Measurements from ENCODE around the gene TBC1D16. TPM values are rescaled to one million over a fixed set of nuclear protein-coding genes. Genes with fewer than 3 reads are reported as not detected.

Gene TBC1D16
- total and polyA plus RNA-seq, 7 donors, result 1.7 to 11.4 (median 6.5) TPM

- Histone ChIP-seq H3K27me3 (ENCODE audit: insufficient read depth in 3 of 3, low read length in 2 of 3) (peaks cover 0 to 51% (median 2%) of the 10 kb centered on the region in 3 donors), H3K27ac (no peak overlapping the region), H3K9me3 (no peaks in the 10 kb centered on the region), H3K4me3 (no peak overlapping the region), H3K4me1 (peaks cover 6% of the 10 kb centered on the region), H3K36me3 (ENCODE audit: insufficient read depth in 1 of 2, low read depth in 1 of 2) (no peaks in the 10 kb centered on the region)
- no peak for ATAC-seq
- TF ChIP-seq CTCF (IDR thresholded peaks at IDR 0.05), result no peak
- intact Hi-C loops (cut with DNase I), result no loop called here
- WGBS, 3 donors, result 52 to 57% (median 52%) methylated on average over 10 of the region's 10 CpGs
- DNase-seq, result no peak
Observed at GRCh38 chr17:80028030-80028429, 7.6 kb downstream of the TBC1D16 start.

- no peak overlapping the region for H3K27ac ChIP-seq
- intact Hi-C loops (cut with DNase I), result no loop called here
Observed at GRCh38 chr17:80027043-80027435, 8.6 kb downstream of the TBC1D16 start.

GRCh38 chr17:80026359-80027042, 9.2 kb downstream of the TBC1D16 start:
- intact Hi-C loops (cut with DNase I), result no loop called here
- Histone ChIP-seq H3K27me3 (ENCODE audit: insufficient read depth in 3 of 3, low read length in 2 of 3) (peaks cover 0 to 36% (median 2%) of the 10 kb centered on the region in 3 donors), H3K27ac (no peak overlapping the region), H3K9me3 (no peaks in the 10 kb centered on the region), H3K4me3 (no peak overlapping the region), H3K4me1 (peaks cover 6% of the 10 kb centered on the region), H3K36me3 (ENCODE audit: insufficient read depth in 1 of 2, low read depth in 1 of 2) (no peaks in the 10 kb centered on the region)
- no peak for ATAC-seq
- DNase-seq, result peak in 1 of 2 donors; percentile 72
- 63 to 70% (median 70%) methylated on average over 10 of the region's 10 CpGs for WGBS, 3 donors
- no peak for TF ChIP-seq CTCF (IDR thresholded peaks at IDR 0.05)

More at GRCh38 chr17:80027043-80027435, 8.6 kb downstream of the TBC1D16 start:
- Histone ChIP-seq H3K4me3 (no peak overlapping the region), H3K27me3 (ENCODE audit: insufficient read depth in 3 of 3, low read length in 2 of 3) (peaks cover 0 to 41% (median 2%) of the 10 kb centered on the region in 3 donors), H3K36me3 (ENCODE audit: insufficient read depth in 1 of 2, low read depth in 1 of 2) (no peaks in the 10 kb centered on the region), H3K9me3 (no peaks in the 10 kb centered on the region), H3K4me1 (peaks cover 6% of the 10 kb centered on the region)
- no peak for TF ChIP-seq CTCF (IDR thresholded peaks at IDR 0.05)
- 92 to 97% (median 94%) methylated on average over 8 of the region's 8 CpGs for WGBS, 3 donors
- ATAC-seq, result no peak
- DNase-seq, result no peak

GRCh38 chr17:80025796-80026195, 9.9 kb downstream of the TBC1D16 start:
- H3K27me3 ChIP-seq (ENCODE audit: insufficient read depth in 3 of 3, low read length in 2 of 3), result peaks cover 0 to 31% (median 2%) of the 10 kb centered on the region in 3 donors
- ATAC-seq (no peak), DNase-seq (no peak)
- no peak for TF ChIP-seq CTCF (IDR thresholded peaks at IDR 0.05)
- no peaks in the 10 kb centered on the region for H3K36me3 ChIP-seq (ENCODE audit: insufficient read depth in 1 of 2, low read depth in 1 of 2)
- intact Hi-C loops (cut with DNase I), result no loop called here
- no peak overlapping the region for H3K4me3 ChIP-seq
- whole genome bisulfite sequencing, 3 donors, result 60 to 78% (median 62%) methylated on average over 10 of the region's 10 CpGs
- H3K9me3 ChIP-seq, result no peaks in the 10 kb centered on the region
- no peak overlapping the region for H3K27ac ChIP-seq
- peaks cover 6% of the 10 kb centered on the region for H3K4me1 ChIP-seq

DNA sequence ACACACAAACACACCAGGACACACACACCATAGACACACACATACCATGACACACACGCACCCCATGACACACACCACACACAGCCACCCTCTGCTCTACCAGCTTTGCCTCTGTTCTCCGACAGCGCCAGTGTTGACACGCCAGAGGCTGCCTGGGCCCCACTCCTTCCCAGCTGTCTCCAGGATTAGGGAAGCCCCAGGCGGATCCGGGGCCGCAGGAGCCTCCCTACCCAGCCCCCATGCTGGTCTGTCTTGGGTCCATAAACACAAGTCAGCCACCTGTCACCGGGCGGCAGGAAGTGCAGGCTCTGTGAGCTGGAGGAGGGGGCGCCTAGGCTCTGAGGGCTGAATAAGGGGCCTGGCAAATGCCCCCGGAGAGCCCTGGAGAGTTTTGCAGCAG, 10.5 kb downstream of the TBC1D16 start:
- H3K4me3 ChIP-seq, result no peak overlapping the region
- peak; percentile 11 to 63 (median 39) for ATAC-seq
- H3K9me3 ChIP-seq, result no peaks in the 10 kb centered on the region
- TF ChIP-seq CTCF (IDR thresholded peaks at IDR 0.05), result no peak
- no peak for DNase-seq
- H3K4me1 ChIP-seq, result peaks cover 6% of the 10 kb centered on the region
- H3K27ac ChIP-seq, result no peak overlapping the region
- no peaks in the 10 kb centered on the region for H3K36me3 ChIP-seq (ENCODE audit: insufficient read depth in 1 of 2, low read depth in 1 of 2)
- intact Hi-C loops (cut with DNase I), result no loop called here
- peaks cover 0 to 27% (median 2%) of the 10 kb centered on the region in 3 donors for H3K27me3 ChIP-seq (ENCODE audit: insufficient read depth in 3 of 3, low read length in 2 of 3)
- WGBS, 3 donors, result 30 to 38% (median 30%) methylated on average over 11 of the region's 11 CpGs
